Activated B cell treated with CpG ODN at 0.5 μM for 24 hours (primary cell): ENCODE data around the gene CADM2. TPM values are rescaled to one million over a fixed set of nuclear protein-coding genes. Genes with fewer than 3 reads are reported as not detected.

Experiments
- ATAC-seq: fragments of 200-7000 bp; cut with Tn5 transposase; one replicate; pipeline ENCODE4 v1.10.0; 2021; ENCODE audit warnings: low read depth, mild to moderate bottlenecking, moderate library complexity
- CTCF ChIA-PET: fragments of 350-600 bp; sonication (Branson Sonifier 250); formaldehyde crosslinking; loops from one replicate; lab custom pipeline; 2021; ENCODE audit warnings: antibody characterized with exemption; lab: Charles Lee
- POLR2A ChIA-PET: fragments of 350-600 bp; sonication (Branson Sonifier 250); formaldehyde crosslinking; loops from one replicate; lab custom pipeline; 2021; ENCODE audit warnings: antibody characterized with exemption; lab: Charles Lee
- DNase-seq: peaks from one replicate; pipeline ENCODE4 v3.0.0; 2022
- H3K27ac Mint-ChIP-seq: one replicate; pipeline ENCODE4 v1.8.0; 2020; ENCODE audit warnings: mixed read lengths
- H3K27me3 Mint-ChIP-seq: one replicate; pipeline ENCODE4 v1.8.0; 2021; ENCODE audit warnings: mixed read lengths
- H3K36me3 Mint-ChIP-seq: one replicate; pipeline ENCODE4 v1.8.0; 2021; ENCODE audit warnings: low read depth, mixed read lengths
- H3K4me1 Mint-ChIP-seq: one replicate; pipeline ENCODE4 v1.8.0; 2021; ENCODE audit warnings: mixed read lengths
- H3K4me3 Mint-ChIP-seq: one replicate; pipeline ENCODE4 v1.8.0; 2020; ENCODE audit warnings: mild to moderate bottlenecking, mixed read lengths
- H3K9me3 Mint-ChIP-seq: one replicate; pipeline ENCODE4 v1.8.0; 2020; ENCODE audit warnings: mixed read lengths
- intact Hi-C: fragments of 100-400 bp; cut with micrococcal nuclease; formaldehyde crosslinking; loops from one replicate; pipeline ENCODE4 v1.15.1; 2024
- total RNA-seq: library from RNA; stranded (reverse); gene quantifications from 2 replicates; pipeline ENCODE4 v1.2.3, GENCODE V29; 2022
- TF ChIP-seq, protein P1 (sequence below): fragments of 200-600 bp; IDR thresholded peaks from one replicate; pipeline ENCODE4 v1.8.0; 2022; ENCODE audit warnings: antibody characterized with exemption, mild to moderate bottlenecking

The CADM2 gene
- total RNA-seq, 1 donor from 2014 or later, result not detected

DNA sequence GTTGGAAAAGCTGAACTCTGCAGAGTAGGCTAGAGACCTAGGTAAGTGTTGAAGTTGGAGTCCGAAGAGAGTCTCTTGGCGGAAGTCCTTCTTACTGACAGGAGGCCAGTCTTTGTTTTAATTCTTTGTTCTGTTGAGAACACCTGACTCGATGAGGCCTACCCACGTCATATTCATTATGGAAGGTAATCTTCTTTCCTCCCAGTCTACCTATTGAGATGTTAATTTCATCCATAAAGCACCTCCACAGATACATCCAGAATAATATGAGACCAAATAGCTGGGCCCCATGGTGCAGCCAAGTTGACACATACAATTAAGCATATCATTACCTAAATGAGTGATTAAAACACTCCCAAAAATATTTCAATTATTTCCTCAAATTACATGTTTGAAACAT, 515.5 kb downstream of the CADM2 start:
- ATAC-seq (no peak), DNase-seq (no peak)
- H3K27ac Mint-ChIP-seq, result no peak overlapping the region
- H3K27me3 Mint-ChIP-seq, result no peaks in the 10 kb centered on the region
- ChIA-PET CTCF (no interaction called here), POLR2A (no interaction called here)
- H3K36me3 Mint-ChIP-seq, result no peaks in the 10 kb centered on the region
- intact Hi-C loops, result no loop called here
- no peak overlapping the region for H3K4me3 Mint-ChIP-seq
- H3K9me3 Mint-ChIP-seq, result peaks cover 4% of the 10 kb centered on the region
- H3K4me1 Mint-ChIP-seq, result no peaks in the 10 kb centered on the region
- TF ChIP-seq, protein P1, sequence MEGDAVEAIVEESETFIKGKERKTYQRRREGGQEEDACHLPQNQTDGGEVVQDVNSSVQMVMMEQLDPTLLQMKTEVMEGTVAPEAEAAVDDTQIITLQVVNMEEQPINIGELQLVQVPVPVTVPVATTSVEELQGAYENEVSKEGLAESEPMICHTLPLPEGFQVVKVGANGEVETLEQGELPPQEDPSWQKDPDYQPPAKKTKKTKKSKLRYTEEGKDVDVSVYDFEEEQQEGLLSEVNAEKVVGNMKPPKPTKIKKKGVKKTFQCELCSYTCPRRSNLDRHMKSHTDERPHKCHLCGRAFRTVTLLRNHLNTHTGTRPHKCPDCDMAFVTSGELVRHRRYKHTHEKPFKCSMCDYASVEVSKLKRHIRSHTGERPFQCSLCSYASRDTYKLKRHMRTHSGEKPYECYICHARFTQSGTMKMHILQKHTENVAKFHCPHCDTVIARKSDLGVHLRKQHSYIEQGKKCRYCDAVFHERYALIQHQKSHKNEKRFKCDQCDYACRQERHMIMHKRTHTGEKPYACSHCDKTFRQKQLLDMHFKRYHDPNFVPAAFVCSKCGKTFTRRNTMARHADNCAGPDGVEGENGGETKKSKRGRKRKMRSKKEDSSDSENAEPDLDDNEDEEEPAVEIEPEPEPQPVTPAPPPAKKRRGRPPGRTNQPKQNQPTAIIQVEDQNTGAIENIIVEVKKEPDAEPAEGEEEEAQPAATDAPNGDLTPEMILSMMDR, result no peak

DNA sequence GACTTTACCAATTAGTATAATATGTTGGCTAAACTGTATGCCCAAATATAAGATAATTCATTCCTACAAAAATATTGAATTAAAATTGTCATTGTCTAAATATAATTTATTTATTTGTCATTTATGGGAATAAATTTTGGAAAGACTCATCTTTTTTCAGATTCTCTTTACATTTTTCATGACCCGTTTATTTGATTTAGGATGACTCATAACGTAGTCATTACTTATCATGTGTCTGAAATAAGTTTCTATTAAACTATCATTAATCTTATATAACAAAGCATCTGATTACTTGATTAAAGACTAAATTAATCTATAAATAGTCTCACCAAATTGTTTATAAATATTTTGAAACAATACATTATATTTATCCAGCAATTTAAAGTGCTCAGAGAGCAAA, 516.6 kb downstream of the CADM2 start:
- H3K4me1 Mint-ChIP-seq, result no peaks in the 10 kb centered on the region
- H3K9me3 Mint-ChIP-seq, result peaks cover under 1% of the 10 kb centered on the region
- ChIA-PET CTCF (no interaction called here), POLR2A (no interaction called here)
- H3K27me3 Mint-ChIP-seq, result no peaks in the 10 kb centered on the region
- ATAC-seq (no peak), DNase-seq (no peak)
- H3K36me3 Mint-ChIP-seq, result no peaks in the 10 kb centered on the region
- no peak overlapping the region for H3K27ac Mint-ChIP-seq
- TF ChIP-seq, protein P1, result no peak
- intact Hi-C loops, result no loop called here
- H3K4me3 Mint-ChIP-seq, result no peak overlapping the region

DNA sequence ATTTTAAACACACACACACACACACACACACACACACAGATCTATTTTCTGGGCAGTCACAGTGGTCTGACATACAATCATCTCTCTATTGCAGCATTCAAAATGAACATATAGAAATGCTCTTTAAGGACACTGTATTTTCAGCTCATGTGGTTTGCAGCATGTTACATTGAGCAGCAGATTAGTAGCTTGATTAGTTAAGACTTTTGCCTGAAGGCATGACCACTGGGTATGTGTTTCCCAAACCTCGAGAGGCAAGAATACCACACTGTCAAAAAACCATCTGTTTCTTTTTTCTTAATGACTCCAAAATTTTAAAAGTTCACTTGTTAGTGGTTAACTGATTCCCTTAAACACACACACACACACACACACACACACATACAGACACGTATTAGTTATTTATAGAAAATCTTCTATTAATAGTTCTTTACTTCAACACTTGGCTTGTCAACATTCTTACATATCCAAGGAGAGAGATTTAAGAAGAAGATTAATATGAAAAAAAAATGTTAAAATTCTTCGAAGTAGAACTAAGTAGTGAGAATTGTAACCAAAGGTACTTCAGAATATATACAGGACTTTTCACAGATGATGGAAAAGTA, 518.2 kb downstream of the CADM2 start:
- intact Hi-C loops, result no loop called here
- Mint-ChIP-seq H3K4me3 (no peak overlapping the region), H3K27ac (no peak overlapping the region), H3K4me1 (no peaks in the 10 kb centered on the region), H3K27me3 (no peaks in the 10 kb centered on the region), H3K9me3 (no peaks in the 10 kb centered on the region), H3K36me3 (no peaks in the 10 kb centered on the region)
- ChIA-PET CTCF (no interaction called here), POLR2A (no interaction called here)
- DNase-seq (no peak), ATAC-seq (no peak)
- TF ChIP-seq, protein P1, result no peak

DNA sequence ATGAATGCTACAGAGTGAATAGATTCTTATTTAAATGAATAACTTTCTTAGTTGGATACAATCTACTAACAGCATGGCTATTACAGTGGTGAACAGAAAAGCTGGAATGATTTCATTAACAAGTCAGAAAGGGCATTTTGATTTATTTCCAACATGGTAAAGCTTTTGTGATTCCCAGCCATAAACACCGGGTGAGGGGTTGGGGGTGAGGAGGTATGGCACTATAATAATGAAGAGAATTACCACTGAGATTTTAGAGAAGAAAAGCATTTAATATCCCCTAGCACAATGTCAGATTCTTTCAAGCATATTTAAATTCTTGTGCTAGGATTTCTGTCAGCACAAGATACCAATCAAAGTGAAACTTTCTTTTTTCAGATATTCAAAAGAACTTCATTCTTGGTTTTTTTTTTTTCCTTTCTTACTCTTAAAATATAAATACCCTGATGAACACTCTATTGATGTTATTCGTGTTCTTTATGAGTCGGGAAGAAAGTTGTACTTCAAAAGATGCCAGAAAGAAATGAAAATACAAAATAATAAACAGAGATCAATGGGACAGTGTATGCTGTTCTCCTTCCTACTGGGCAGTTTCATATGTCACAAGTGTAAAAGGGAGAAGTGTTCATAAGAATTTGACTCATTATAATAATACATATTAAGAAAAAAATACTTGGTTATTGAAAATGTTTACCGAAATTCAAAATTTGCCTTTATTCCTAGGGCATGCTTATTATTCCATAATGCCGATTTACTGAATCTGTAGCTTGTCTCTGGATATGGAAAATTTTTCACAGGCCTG, 522.8 kb downstream of the CADM2 start:
- Mint-ChIP-seq H3K36me3 (no peaks in the 10 kb centered on the region), H3K27ac (no peak overlapping the region), H3K9me3 (no peaks in the 10 kb centered on the region), H3K27me3 (no peaks in the 10 kb centered on the region), H3K4me3 (no peak overlapping the region), H3K4me1 (no peaks in the 10 kb centered on the region)
- ATAC-seq, result no peak
- CTCF ChIA-PET, result no interaction called here
- POLR2A ChIA-PET, result no interaction called here
- TF ChIP-seq, protein P1, result no peak
- intact Hi-C loops, result no loop called here
- no peak for DNase-seq

DNA sequence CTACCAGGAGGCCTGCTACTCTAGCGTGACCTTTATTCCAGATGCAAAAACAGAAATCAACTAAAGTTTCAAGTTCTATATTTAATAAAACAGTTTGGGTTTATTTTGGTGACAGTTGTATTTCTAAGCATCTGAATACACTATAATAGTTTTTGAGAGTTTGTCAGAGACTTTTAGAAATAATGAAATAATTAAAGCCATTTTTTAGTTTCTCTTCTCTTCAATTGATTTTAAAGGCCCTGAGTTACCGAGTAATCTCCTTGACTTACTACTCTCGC, 523.4 kb downstream of the CADM2 start:
- ChIA-PET POLR2A (no interaction called here), CTCF (no interaction called here)
- ATAC-seq (no peak), DNase-seq (no peak)
- TF ChIP-seq, protein P1, result no peak
- H3K9me3 Mint-ChIP-seq, result no peaks in the 10 kb centered on the region
- no peaks in the 10 kb centered on the region for H3K27me3 Mint-ChIP-seq
- no peak overlapping the region for H3K4me3 Mint-ChIP-seq
- intact Hi-C loops, result no loop called here
- H3K27ac Mint-ChIP-seq, result no peak overlapping the region
- H3K4me1 Mint-ChIP-seq, result no peaks in the 10 kb centered on the region
- H3K36me3 Mint-ChIP-seq, result no peaks in the 10 kb centered on the region
